Posterior cingulate gyrus (tissue), 11 donors: ENCODE measurements around the gene PIEZO2.

Source experiments
- DNase-seq, 10 donors: peaks; one replicate each; pipeline versions ENCODE4 v3.0.0 to v3.0.0-alpha.2; 2020 to 2021; ENCODE audit warnings: mixed read lengths in 3 of 10
- intact Hi-C: fragments of 100-400 bp; cut with DNase I; formaldehyde crosslinking; loops from one replicate; pipeline ENCODE4 v1.15.1; 2023

Gene PIEZO2

GRCh38 chr18:10727477-10727876 lies 421.9 kb downstream of the PIEZO2 start:
- DNase-seq = peak in 3 of 10 donors; percentile 40 to 93 (median 45)
- intact Hi-C loops = no loop called here

GRCh38 chr18:10726198-10727068 lies 422.9 kb downstream of the PIEZO2 start:
- peak in 4 of 10 donors; percentile 44 to 93 (median 83) for DNase-seq
- intact Hi-C loops = no loop called here

DNA sequence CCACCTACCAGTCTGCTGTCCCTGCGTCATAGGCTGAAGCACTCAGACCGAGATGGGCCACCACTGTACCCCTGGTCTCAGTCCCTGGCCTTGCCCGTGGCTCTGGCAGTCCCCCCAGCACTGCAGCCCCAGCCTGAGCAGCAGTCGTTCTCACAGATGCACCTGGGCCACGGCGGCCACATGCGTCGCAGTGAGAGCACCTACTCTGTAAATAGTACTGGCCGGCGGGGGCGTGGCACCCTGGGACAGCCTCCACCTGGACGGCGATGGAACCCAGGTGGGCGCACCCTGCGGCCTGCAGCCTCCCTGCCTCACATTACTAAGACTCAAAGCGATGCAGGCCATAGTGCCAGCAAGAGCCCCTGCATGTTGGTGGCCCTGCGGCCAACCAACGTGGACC lies 424.7 kb downstream of the PIEZO2 start:
- intact Hi-C loops = no loop called here

GRCh38 chr18:10723496-10723895 lies 425.9 kb downstream of the PIEZO2 start:
- intact Hi-C loops = no loop called here
- no peak for DNase-seq

More for the DNA sequence above, 424.7 kb downstream of the PIEZO2 start:
- DNase-seq = no peak

DNA sequence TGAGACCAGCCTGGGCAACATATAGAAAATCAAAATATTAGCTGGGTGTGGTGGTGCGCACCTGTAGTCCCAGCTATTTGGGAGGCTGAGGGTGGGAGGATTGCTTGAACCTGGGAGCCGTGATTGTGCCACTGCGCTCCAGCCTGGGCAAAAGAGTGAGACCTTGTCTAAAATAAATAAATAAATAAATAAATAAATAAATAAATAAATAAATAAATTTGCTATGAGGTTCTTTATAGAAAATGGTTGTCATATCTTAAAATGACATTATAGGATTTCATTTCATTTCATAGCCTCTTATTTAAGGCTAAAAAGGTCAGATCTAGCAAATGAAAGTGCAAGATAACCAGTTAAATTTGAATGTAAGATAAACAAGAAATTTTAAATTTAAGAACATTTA lies 430.6 kb downstream of the PIEZO2 start:
- DNase-seq = no peak
- intact Hi-C loops = no loop called here

DNA sequence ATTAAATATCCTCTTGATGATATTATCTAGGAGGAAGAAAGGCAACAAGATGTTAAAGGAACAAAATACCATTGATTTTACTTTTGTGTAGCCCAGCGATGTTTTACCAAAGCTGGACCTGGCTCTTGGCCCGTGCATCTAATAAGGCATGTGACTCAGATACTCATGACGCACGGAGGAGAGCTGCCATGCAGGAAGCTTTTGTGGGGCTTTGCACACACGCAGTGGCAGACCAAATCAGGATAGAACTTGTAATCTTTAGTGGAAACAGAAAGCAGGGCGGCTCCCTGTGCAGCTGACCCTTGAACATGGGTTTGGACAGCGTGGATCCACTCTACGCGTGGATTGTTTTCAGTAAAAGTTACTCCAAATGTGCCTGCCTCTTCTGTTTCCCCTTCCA lies 433.6 kb downstream of the PIEZO2 start:
- DNase-seq = no peak
- intact Hi-C loops = no loop called here

DNA sequence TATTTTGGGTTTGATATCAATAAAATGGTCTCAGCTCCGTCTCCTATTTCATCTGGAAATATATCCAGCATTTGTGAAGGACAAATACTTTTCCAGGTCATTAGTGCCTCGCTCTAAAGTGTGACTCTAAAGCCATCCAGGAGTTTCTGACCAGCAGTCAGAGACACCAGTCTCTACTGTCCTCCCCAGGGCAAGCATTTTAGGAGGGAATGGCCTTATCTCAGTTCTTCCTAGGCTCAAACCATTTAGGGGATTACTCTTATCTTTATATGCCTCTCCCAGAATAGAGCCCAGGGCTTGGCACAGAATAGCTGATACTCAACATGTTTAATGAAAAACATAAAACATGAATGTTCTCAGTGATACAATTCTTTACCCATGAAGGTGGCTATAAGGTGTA lies 436.0 kb downstream of the PIEZO2 start:
- DNase-seq = no peak
- intact Hi-C loops = no loop called here

GRCh38 chr18:10707294-10707693 lies 442.1 kb downstream of the PIEZO2 start:
- intact Hi-C loops = no loop called here
- DNase-seq = no peak

DNA sequence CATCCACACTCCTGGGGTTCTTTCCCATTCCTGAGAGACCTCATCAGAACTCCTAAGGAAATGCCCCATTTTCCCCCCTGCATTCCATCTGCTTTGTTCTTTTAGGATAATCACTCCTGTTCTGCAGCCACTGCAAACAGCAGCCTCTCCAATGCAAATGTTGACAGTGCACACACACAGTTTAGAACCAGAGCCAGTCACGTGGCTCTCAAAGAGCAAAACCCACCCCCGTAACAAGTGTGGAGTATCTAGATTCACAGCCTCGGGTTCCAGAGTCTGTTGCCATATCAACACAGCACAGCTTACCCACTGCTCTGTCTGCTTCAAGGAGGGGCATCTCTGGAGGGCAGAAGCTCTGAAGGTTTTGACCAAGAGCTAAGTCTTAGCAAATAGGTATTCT lies 443.6 kb downstream of the PIEZO2 start:
- DNase-seq = peak in 4 of 10 donors; percentile 29 to 89 (median 39)
- intact Hi-C loops = no loop called here

DNA sequence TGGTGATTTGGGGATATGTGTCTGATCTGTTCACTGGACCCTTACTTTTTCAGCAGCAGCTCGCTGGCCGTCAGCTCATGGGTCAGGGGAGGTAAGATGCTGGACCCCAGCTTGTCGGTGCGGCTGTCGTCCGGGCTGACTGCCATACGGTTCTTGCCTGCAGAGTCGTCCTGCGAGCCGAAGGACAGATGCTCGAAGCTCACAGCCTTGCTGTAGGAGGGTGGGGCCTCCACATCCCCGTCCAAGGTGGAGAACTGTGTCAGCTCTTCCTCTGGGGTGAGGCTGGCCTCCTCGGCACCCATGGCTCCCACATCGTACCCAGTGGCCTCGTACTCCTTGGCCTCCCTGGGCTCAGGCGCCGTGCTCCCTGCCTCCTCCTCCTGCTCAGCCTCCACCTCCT lies 444.1 kb downstream of the PIEZO2 start:
- intact Hi-C loops = no loop called here
- DNase-seq = peak in 4 of 10 donors; percentile 31 to 90 (median 86)

DNA sequence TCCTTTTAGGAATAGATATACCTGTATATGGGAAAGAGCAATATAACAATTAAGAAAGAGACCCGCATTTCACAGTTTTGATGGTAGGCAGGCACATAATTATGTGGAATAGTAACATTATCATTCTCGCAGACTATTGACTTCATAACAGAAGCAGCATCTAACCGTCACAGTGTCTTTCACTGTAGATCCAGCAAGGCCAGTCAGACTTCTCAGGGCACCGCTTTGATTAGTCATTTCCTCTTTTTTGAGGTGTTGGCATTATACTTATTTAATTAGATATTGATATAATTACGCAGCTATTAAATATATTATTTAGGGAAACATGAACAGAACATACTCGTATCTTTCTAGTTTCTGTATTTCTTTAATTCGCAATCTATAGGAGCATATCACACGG lies 447.2 kb downstream of the PIEZO2 start:
- intact Hi-C loops = no loop called here
- DNase-seq = no peak

- intact Hi-C loops = no loop called here
- no peak for DNase-seq
Observed at GRCh38 chr18:10690366-10690765, 459.0 kb downstream of the PIEZO2 start.

GRCh38 chr18:10690035-10690329 lies 459.4 kb downstream of the PIEZO2 start:
- intact Hi-C loops = no loop called here
- DNase-seq = no peak

GRCh38 chr18:10689236-10690034 lies 459.9 kb downstream of the PIEZO2 start:
- intact Hi-C loops = no loop called here
- DNase-seq = no peak

GRCh38 chr18:10688766-10689165 lies 460.6 kb downstream of the PIEZO2 start:
- intact Hi-C loops = no loop called here
- DNase-seq = no peak

DNA sequence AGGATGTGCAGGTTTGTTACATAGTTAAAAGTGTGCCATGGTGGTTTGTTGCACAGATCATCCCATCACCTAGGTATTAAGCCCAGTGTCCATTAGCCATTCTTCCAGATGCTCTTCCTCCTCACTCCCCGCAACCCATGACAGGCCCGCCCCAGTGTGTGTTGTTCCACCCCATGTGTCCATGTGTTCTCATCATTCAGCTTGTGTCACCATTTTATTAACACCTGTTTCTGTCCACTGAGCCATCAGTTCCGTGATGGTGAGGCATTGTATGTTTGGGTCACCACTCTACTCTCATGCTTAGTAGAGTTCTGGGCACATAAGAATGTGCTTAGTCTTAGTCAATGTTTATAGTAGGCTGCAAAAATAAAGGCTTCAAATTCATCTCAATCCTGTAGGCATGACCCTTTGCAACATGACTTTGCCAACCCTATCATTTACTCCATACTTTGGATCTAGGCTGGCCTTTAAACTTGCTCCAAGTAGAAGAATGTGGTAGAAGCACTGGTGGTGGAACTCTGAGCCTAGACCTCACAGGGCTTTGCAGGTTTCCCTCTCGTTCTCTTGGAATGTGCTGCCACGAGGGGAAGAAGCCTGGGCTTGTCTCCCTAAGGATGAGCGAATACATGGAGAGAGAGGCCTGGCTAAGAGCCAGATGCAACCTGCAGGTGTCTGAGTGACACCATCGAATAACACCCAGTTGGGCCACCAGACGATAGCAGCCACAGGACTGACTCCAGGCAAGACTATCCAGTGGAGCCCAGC lies 462.0 kb downstream of the PIEZO2 start:
- intact Hi-C loops = no loop called here
- DNase-seq = no peak

DNA sequence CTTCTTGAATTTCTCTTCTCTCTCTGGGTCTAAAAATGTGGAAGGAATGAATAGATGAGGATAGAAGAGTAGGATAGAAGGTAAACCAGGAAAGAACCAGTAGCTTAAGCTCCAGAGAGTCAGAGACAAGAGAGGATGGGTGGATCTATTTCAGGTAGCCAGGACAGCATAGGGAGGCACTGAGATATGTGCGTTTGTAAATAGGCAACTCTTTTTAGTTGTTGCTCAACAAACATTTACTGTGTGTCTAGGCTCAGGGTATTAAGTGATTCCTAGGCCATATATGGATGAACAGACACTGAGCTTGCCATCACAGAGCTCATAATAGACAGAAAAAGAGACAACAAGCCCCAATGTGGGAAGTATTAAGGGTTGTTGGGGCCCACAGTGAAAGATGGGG lies 463.1 kb downstream of the PIEZO2 start:
- intact Hi-C loops = no loop called here
- no peak for DNase-seq

- intact Hi-C loops = no loop called here
- DNase-seq = no peak
Observed at GRCh38 chr18:10685484-10685883, 463.9 kb downstream of the PIEZO2 start.

GRCh38 chr18:10682368-10682714 lies 467.0 kb downstream of the PIEZO2 start:
- intact Hi-C loops = no loop called here
- no peak for DNase-seq

DNA sequence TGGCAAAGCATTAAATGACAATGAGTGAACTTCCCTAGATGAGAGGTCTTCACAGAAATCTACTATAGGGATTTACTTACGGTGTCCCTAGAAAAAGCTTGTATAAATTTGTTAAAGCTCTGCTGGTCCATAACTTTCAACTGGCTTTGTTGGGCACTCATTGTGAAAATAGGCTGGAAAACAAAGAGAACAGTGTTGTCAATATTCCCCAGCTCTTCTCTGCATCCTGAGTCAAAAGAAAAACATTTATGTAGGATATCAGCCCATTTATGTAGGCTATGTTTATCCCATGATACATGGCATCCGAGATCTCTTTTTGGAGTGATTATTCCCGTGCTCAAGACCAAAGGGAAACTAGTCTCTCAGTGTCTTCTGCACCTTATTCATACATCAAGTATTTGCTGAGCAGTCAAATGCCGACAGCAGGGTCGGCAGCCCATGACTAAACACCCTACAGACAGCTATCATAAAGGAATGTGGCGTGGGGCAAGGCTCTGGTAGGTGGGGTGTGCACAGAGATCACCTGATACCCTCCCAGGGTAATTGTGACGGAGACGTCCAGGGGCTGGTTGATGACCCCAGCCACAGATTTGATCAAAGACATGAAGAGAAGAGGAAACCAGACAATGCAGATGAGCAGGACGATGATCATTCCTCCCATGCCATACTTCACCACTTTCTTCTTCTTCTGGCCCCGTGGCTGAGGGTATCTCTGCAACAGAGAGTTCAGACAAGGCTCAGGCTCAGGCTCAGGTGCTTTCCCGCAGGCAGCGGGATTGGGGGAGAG lies 467.6 kb downstream of the PIEZO2 start:
- no peak for DNase-seq
- intact Hi-C loops = no loop called here

DNA sequence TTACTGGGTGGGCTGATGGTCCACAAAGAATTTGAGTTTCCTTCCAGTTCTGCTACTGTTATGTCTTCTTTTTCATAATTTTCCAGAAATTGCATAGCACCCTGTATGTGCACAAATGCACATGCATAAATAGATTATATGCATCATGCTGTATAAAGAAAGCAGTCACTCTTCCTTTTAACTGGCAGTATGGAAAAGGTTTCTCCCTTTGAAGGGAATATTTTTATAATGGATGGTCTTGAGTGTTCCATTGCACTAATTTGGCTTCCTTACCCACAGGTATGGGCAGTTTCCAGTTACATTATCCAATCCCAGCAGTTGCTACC lies 469.1 kb downstream of the PIEZO2 start:
- intact Hi-C loops = no loop called here
- DNase-seq = no peak
